GM18907 (cell line): ENCODE data around the gene MTHFR.
"Not testable (repeated sequence)": the region's sequence is repeated elsewhere in the genome, so short reads cannot be mapped to it uniquely, and the experiment has no call there.

Source experiments
- ATAC-seq: cut with Tn5 transposase; IDR thresholded peaks from one replicate; pipeline ENCODE4 v1.9.1; 2021; ENCODE audit warnings: mild to moderate bottlenecking, moderate library complexity; ENCODE audit not compliant: unreplicated experiment

The MTHFR gene

DNA sequence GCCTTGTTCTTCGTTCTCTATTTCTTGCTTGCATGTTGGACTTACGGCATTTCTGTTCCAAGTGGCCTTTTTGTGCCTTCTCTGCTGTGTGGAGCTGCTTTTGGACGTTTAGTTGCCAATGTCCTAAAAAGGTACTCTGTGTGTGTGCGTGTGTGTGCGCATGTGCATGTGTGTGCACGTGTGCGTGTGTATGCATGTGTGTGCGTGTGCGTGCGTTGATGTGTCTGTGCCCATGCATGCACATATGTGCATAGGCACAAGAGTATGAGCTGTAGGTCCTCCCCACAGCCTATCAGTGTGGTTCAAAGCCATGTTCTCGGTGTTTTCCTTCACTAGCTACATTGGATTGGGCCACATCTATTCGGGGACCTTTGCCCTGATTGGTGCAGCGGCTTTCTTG, 28.1 kb upstream of the MTHFR start:
- ATAC-seq = no peak

DNA sequence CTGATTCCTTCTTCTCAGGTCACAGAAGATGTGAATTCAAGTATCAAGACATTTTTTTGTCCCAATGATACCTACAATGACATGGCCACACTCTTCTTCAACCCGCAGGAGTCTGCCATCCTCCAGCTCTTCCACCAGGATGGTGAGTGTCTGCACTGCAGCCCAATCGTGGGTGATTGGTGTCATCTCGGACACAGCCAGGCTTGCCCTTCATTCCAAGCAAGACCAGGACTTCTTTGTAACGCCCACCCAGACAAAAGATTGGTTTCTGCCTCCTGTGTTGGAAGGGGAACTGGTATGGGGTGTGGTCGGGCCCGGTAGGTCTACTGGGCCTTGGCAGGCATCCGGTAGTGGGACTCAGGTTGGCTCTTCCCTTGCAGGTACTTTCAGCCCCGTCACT, 27.7 kb upstream of the MTHFR start:
- ATAC-seq = no peak

DNA sequence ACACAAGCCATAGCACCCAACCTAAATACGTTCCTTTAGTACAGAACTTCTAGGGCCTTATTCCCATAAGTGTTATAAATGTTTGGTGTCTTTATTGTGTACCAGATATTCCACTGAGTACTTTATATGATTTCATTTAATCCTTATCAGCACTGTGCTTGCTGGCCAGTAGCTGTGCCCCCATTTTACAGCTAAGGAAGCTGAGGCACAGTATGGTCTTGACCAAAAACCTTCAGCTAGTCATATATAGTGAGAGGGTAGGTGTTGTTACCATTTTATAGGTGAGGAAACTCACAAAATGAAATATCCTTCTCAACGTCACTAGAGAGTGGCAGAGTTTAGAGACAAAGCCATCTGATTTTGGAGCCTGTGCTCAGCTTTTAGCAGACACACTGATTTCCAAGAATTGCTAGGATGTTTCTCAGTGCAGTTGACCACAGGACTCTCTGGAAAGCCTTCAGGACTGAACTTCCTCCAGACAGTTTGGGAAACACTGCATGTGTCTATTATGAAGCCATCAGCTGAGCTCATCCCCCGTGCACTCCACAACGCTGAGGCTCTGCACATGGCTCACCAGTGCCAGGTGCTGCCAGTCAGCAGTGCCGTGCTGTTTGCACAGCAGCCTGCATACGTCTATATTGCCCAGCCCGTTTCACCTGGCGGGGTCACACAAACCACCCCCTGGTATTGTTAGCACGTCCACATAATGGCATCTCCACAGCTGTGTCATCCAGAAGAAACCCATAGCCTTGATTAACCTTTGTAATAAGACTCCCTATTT, 26.4 kb upstream of the MTHFR start:
- ATAC-seq = no peak

DNA sequence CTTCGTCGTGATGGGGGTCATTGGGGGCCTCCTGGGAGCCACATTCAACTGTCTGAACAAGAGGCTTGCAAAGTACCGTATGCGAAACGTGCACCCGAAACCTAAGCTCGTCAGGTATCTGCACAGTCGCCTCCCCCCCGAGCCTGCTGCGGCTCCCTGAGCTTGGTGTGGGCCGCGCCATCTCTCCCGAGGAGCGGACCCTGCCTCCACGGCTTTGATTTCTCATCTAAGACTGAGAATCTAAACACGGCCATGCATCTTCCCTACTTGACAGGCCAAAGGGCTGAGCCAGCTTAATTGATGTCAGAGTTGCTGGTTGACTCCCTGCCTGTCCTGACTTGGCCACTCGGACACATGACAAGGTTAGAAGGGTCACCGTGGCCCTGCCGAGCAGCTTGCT, 22.7 kb upstream of the MTHFR start:
- no peak for ATAC-seq

DNA sequence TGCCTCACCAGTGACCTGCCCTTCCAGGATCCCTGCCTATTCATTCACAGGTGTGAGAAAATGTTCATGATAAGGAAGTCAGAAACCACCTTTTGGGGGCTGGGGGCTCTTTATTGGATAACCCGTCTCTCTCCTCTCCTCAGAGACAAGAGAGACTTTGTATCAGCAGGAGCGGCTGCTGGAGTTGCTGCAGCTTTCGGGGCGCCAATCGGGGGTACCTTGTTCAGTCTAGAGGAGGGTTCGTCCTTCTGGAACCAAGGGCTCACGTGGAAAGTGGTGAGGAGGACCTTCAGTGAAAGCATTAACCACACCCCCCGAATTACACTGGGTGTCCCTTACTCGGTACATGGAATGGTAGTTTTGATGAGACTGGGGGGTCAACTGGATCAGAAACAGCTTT, 21.2 kb upstream of the MTHFR start:
- no peak for ATAC-seq

DNA sequence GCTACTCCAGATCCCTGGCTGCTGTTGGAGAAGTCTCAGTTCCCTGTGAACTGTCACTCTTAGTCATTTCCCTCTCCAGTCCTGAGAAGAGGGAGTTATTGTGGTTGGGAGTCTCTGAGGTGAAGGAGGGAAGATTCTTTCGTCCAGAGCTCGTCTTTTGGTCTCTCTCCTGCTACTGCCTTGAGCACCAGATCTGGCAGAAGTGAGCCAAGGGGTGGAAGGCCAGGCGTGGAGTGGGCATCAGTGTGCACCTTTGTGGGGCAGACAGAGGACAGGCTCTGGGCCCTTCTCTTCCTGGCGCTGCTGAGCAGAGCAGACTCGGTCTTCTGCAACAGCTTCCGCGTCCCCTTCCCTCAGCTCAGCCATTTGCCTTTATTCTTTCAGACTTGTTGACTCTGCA, 19.4 kb upstream of the MTHFR start:
- ATAC-seq = no peak

DNA sequence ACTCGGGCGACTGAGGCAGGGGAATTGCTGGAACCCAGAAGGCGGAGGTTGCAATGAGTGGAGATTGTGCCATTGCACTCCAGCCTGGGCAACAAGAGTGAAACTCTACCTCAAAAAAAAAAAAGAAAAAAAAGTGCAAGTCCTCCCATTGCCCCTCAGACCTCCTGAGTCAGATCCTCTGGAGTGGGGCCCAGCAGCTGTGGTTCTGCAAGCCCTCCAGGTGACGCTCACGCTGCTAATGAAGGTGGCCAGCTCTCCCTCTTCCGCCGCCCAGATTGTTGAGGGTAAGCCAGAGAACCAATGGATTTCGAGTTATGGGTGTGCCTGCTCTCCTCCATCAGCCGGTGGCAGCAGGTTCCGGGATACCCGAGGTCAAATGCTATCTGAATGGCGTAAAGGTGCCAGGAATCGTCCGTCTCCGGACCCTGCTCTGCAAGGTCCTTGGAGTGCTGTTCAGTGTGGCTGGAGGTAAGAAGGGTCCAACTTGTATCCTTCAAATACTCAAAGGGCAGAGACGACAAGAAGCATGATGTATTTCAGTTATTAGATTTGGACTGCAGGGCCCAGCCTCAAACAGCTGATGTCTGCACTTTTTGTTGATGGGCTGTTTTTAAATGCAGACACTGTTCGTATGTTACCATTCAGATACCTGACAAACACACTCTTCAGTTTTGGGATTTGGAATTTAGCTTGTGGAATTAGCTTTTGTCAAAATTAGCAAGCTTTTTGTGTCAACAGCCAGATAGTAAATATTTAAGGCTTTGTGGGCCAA, 17.8 kb upstream of the MTHFR start:
- ATAC-seq = no peak

DNA sequence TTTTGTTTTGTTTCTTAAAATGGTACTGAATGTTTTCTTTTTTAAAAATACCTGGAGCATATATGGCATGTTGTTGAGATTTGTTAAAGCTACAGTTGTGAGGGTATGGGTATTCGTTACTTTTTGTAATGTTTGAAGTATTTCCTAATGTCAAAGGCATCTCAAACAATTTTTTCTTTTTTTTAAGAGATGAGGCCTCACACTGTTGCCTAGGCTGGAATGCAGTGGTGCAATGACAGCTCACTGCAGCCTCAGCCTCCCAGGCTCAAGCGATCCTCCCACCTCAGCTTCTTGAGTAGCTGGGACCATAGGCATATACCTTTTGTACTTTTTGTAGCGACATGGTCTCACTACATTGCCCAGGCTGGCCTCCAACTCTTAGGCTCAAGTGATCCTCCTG, 16.3 kb upstream of the MTHFR start:
- ATAC-seq = no peak

DNA sequence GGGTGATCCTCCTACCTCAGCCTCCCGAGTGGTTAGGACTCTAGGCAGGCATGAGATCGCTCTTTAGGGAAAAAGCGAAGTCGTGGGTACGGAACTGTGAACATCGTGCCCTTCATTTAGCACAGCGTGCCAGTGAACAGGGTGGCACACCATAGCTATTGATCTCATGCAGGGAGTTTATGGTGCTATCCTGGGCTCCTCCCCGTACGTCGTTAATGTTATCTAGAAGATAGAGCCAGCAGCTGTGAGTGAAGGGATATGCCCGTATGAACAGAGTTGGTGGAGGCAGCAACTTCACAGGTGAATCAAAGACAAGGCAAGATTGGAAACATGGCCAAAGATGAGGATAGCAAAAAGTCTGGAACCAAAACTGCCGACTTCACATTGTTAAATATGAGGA, 11.4 kb upstream of the MTHFR start:
- ATAC-seq = no peak

DNA sequence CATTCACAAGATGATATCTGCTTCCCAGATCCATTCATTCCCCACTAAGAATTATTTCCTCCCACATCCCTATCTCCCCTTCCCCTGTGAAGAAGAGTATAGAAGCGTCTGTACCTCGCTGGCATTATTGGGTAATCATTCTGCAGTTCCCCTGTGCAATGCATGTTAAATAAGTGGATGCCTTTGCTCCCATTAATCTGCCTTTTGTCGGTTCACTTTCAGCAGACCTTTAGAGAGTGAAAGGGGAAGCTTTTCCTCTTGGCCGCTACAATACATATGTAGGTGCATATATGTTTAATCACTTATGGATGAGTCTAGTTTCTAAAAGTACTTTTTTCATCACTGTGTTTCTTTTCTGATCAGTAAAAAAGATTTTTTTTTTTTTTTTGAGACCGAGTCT, 7.3 kb upstream of the MTHFR start:
- ATAC-seq = no peak

DNA sequence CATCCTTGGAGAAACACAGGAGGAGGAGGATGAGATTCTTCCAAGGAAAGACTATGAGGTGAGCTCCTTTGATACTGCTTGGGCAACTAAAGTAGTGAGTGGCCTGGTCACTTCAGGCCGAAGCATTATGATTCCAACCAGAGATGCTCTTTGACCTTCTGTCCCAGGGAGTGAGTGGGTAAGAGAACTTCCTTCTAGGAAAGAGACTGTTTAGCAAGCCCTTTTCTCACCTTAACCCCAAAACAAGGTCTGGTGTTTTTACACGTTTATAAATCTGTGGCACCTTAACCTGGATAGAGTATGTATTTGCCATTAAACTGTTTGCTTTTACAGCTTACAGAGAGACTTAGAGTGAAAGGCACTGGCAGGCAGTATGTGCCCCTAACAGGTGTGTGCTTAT, 1.4 kb upstream of the MTHFR start:
- no peak for ATAC-seq

DNA sequence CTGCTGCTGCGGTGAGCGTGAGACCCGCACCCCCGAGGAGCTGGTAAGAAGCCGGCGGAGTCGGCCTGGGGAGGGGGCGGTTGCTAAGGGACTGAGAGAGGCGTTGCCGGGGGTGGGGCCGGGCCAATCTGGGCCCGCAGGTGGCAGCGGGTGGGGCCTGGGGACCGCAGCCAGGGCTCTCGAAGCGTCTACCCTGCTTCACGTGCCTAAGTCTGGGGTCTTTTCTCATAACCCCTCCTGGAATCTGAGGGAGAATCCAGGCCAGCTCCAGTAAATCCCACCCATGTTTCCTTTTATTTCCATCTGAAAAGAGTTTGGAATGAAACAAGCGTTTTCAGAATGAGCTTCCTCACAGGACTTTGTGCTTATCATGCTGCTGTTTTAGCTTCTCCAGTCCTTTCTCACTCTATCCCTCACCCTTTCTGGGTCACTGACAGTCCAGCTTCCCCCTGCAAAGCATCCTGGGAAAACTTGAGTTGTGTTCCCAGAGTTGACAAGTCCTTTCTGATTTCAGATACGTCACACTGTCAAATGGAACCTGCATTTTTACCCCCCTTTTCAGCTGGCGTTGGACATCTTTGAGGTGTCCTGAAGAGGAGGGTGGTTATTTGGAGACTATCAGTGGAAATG, 658 bp upstream of the MTHFR start:
- peak; percentile 45 for ATAC-seq

DNA sequence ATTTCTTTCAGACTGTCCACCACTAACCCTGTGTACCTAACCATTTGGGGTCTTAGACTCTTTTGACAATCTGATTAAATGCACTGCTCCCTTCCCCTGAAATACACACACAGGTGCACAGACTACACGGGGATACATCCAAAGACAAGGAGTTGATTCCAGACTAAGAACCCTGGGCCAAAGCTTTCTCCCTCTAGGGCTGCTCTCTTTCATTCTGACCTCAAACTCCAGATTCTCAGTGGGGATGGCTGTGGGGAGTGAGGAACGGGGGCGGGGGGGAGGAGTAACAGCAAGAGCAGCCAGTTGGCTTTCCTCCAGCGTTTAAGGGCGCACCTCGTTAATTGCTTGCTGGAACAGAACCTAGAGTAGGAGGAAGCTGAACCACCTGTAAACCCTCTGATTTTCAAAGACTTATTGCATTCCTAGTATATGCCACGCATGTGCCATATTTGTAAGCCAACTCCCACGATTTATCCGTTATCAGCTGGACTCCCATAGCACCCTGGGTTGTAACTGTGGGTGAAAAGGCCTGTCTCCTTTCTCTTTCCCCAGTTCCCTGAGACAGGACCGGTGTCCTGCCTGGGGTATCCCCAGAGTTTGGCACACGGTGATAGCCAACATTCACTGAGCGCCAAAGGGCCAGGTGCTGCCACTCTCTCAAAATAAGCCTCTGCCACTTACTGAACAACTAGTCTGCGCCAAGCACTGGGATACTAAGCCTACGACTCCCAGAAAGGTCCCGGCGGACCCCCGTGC, 920 bp downstream of the MTHFR start:
- no peak for ATAC-seq

DNA sequence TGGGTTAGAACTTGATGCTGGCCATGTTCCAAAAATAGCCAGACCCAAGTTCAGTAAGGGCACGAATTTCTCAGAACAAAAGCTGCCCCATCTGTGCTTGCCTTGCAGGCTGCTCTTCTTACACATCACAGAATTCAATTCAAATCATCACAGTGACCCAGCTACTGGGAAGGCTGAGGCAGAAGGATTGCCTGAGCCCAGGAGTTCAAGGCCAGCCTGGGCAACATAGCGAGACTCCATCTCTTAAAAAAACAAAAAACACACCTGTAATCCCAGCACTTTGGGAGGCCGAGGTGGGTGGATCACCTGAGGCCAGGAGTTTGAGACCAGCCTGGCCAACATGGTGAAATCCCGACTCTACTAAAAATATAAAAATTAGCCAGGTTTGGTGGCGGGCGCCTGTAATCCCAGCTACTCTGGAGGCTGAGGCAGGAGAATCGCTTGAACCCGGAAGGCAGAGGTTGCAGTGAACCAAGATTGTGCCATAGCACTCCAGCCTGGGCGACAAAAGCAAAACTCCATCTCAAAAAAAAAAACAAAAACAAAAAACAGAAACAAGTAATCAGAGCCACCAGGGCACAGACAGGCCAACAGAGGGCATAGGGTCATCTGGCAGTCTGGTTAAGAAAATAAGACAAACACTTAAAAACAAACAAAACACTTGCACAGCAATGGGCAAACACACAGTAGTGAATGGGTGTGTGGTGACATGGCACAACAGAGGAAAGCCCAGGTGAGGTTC, 1.7 kb downstream of the MTHFR start:
- not testable (repeated sequence) for ATAC-seq

DNA sequence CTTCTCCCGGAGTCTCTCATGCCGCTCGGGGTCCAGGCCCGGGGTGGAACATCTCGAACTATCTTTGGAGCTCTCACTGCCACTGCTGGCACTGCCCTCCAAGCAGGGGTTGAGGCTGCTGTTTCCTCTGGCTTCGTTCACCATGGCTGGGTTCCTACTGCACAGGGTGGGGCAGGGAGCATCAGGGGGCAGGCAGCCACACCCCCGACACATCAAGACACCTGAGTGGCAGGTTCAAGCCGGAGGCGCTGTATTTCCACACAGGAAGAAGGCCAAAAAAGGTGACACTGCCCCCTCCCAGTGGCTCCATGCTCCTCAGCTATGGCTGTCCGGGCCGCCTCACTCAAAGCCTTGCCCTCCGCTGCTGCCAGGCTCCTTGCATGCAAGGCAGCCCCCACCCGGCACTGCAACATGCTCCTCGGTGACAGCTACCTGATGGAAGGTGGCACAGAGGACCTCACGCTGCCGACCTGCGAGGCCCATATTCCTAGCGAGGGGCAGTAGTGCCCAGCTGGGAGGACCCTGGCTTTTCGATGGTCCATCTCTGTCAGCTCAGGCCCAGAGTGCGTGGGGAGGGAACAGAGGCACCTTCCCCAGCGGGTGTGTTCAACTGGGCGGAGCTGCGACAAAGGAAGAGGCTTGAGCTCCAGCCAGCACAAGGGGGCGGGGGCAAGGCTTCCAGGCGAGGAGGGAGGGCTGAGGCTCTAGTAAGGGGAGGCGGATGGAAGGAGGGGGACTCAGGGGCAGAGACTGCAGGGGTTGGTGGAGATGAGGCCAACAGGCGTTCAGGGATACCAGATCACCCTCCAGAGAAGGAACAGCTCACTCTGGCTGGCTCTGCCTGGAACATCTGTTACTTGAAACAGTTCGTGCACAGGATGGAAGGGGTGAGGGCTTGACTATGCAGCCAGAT, 2.5 kb downstream of the MTHFR start:
- ATAC-seq = no peak

DNA sequence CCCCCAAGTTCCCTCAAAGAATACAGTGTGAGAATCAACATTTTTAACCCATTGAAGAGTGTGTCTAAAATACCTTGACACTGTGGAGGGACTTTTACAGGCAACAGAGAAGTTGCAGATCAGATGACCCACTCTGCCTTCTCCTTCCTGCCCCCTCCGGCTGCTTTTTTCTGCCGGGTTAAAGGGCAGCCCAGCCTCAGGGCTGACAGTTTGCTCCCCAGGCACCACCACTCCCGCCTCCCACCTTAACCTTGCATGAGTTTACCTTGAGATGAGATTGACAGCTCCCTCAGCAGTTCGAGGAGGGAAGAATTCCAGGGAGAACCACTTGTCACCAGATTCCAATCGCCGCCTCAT, 3.2 kb downstream of the MTHFR start:
- no peak for ATAC-seq

DNA sequence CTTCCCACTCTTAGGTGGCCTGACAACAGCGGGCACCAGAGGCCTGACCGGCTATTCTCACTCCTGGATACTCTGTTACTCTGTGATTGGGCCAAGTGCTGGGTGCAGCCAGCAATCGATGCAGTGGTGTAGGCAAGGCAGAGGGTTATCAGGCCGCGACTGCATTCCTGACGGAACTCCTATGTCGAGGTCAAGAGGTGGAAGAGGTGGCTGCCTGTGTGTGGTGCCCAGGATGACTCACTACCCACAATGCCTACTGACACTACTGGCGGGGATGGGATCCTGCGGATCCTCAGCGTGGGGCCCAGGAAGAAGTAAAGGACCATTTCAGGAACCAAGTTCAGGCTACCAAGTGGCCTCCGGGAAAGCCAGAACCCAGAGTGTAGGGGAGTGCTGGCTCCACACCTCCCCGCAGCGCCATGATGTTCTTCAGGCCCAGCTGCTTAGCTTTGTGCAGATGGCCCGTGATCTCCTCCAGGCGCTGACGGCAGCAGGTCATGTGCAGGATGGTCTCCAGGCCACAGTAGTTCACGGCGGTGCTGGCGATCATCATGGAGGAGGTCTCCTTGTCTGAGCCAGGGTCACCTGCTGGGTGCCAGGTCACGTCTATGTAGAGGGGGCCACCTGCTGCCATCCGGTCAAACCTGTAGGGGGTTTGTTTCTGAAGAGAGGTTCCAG, 4.9 kb downstream of the MTHFR start:
- ATAC-seq = no peak

DNA sequence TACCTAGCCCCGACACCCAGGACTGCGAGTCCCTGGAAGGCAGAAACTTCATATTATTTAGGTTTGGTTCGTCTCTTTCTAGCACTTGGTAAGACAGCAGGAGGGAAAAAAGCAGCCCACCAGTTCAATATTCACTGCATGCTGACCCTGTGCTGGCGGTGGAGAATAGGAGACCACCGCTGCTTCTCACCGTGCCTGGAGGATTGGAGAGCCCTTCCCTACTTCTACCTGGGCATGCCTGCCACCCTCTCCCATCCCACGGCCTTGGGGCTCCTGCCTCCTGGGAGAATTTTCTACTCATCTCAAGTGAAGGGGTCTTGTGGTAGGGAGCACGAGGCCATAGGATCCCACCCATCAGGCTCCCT, 5.4 kb downstream of the MTHFR start:
- no peak for ATAC-seq

DNA sequence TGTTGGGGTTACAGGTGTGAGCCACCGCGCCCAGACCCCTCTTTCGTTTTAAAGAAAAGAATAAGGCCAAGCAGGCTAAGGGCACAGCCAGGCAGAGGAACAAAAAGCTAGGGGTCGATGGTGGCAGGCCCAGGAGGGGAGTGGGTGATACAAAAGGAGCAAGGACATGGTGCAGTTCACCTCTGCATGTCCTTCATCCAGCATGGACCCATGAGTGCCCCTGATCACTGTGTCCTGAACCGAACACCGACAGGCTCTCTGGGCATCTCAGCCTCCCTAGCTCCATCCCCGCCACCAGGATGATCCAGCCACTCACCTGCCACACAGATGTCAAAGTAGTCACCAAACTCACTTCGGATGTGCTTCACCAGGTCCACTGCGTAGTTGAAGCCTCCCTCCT, 5.9 kb downstream of the MTHFR start:
- ATAC-seq = no peak
